SIG-M5 (cell line): ENCODE results near the gene TMEM263.
"Not testable (repeated sequence)": the region's sequence is repeated elsewhere in the genome, so short reads cannot be mapped to it uniquely, and the experiment has no call there.

Experiments
- DNase-seq: peaks from one replicate; lab custom pipeline; 2025; lab: John Stamatoyannopoulos, UW

Gene TMEM263

GRCh38 chr12:106955377-106956047 lies at the start of gene TMEM263:
Gene TMEM263 (plus strand): TSS chr12:106955907. CDS start chr12:106967117, 11,210 bp downstream.
- no peak for DNase-seq

GRCh38 chr12:106906715-106907114 lies 49.0 kb upstream of the TMEM263 start:
- DNase-seq = no peak

- no peak for DNase-seq
Observed at GRCh38 chr12:106907411-106907810, 48.3 kb upstream of the TMEM263 start.

GRCh38 chr12:106907846-106908245 lies 47.9 kb upstream of the TMEM263 start:
- DNase-seq = no peak

- no peak for DNase-seq
Observed at GRCh38 chr12:106908561-106908960, 47.1 kb upstream of the TMEM263 start.

GRCh38 chr12:106910202-106910601 lies 45.5 kb upstream of the TMEM263 start:
- DNase-seq = peak; percentile 84

GRCh38 chr12:106911581-106911980 lies 44.1 kb upstream of the TMEM263 start:
- no peak for DNase-seq

- DNase-seq = no peak
Observed at GRCh38 chr12:106913456-106913855, 42.3 kb upstream of the TMEM263 start.

GRCh38 chr12:106914796-106915634 lies 40.7 kb upstream of the TMEM263 start:
- no peak for DNase-seq

GRCh38 chr12:106915635-106916026 lies 40.1 kb upstream of the TMEM263 start:
- no peak for DNase-seq

GRCh38 chr12:106917503-106917902 lies 38.2 kb upstream of the TMEM263 start:
- no peak for DNase-seq

- DNase-seq = no peak
Observed at GRCh38 chr12:106918746-106919145, 37.0 kb upstream of the TMEM263 start.

- no peak for DNase-seq
Observed at GRCh38 chr12:106919910-106920544, 35.7 kb upstream of the TMEM263 start.

GRCh38 chr12:106921976-106922375 lies 33.7 kb upstream of the TMEM263 start:
- not testable (repeated sequence) for DNase-seq

- not testable (repeated sequence) for DNase-seq
Observed at GRCh38 chr12:106923594-106923993, 32.1 kb upstream of the TMEM263 start.

- no peak for DNase-seq
Observed at GRCh38 chr12:106924268-106924861, 31.3 kb upstream of the TMEM263 start.

- no peak for DNase-seq
Observed at GRCh38 chr12:106926657-106927056, 29.1 kb upstream of the TMEM263 start.

- DNase-seq = no peak
Observed at GRCh38 chr12:106934277-106934676, 21.4 kb upstream of the TMEM263 start.

GRCh38 chr12:106941481-106942156 lies 14.1 kb upstream of the TMEM263 start:
- no peak for DNase-seq

- DNase-seq = no peak
Observed at GRCh38 chr12:106942775-106943174, 12.9 kb upstream of the TMEM263 start.

GRCh38 chr12:106945261-106945851 lies 10.4 kb upstream of the TMEM263 start:
- DNase-seq = no peak
